Measurements from ENCODE around the gene ADAMTS19. TPM values are rescaled to one million over a fixed set of nuclear protein-coding genes. Genes with fewer than 3 reads are reported as not detected.

ADAMTS19 gene
- total RNA-seq, 1 donor from 2014 or later: 0.12 TPM

DNA sequence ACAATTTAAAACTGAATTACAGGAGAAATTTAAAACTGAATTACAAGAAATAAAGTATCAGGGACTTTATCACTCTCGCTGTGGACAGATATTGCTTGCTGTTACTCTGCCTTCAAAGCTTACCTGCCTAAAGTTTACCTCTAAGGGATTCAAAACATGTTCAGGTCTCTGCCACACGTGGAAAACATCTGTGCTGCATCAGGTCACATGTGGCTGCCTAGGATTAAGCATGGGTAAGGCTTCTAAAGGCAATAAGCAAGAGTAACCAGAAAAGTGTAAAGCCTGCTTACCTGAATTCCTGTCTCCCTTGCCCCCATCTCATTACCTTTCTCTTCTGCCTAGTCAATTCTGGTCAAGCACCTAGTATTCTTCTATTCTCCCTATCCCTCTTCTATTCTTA, 306.7 kb downstream of the ADAMTS19 start:
- no peak overlapping the region for H3K27ac Mint-ChIP-seq (ENCODE audit: unreplicated experiment)

DNA sequence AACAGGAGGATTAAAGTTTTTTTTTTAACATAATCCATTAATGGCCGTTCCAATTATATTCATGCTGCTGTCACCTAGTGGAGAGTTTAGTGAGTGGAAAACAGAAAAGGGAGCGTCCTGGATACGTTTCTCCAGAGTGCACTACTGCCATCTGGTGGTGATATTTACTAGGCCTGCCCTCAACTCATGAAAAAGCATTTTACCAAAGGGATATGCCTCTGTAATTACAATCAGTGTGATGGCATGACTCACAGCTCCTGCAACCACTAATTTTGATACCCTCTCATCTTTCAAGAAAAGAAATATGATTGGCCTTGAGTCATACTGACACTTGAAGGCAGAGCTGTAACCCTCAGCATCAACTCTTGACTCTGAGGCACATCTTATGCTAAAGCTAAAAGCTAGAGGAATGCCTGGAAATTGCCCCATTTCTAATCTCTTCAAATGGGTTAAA, 307.9 kb downstream of the ADAMTS19 start:
- TF ChIP-seq, protein P1, sequence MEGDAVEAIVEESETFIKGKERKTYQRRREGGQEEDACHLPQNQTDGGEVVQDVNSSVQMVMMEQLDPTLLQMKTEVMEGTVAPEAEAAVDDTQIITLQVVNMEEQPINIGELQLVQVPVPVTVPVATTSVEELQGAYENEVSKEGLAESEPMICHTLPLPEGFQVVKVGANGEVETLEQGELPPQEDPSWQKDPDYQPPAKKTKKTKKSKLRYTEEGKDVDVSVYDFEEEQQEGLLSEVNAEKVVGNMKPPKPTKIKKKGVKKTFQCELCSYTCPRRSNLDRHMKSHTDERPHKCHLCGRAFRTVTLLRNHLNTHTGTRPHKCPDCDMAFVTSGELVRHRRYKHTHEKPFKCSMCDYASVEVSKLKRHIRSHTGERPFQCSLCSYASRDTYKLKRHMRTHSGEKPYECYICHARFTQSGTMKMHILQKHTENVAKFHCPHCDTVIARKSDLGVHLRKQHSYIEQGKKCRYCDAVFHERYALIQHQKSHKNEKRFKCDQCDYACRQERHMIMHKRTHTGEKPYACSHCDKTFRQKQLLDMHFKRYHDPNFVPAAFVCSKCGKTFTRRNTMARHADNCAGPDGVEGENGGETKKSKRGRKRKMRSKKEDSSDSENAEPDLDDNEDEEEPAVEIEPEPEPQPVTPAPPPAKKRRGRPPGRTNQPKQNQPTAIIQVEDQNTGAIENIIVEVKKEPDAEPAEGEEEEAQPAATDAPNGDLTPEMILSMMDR (IDR thresholded peaks at IDR 0.05): peak; percentile 99
- DNase-seq (ENCODE audit: low spot score): no peak
- H3K4me3 Mint-ChIP-seq (ENCODE audit: unreplicated experiment): no peak overlapping the region
- H3K36me3 Mint-ChIP-seq (ENCODE audit: low read depth): no peaks in the 10 kb centered on the region
- H3K4me1 Mint-ChIP-seq (ENCODE audit: low read depth): peaks cover 3% of the 10 kb centered on the region
- H3K9me3 Mint-ChIP-seq (ENCODE audit: low read depth): no peaks in the 10 kb centered on the region
- H3K27ac Mint-ChIP-seq (ENCODE audit: unreplicated experiment): no peak overlapping the region
- H3K27me3 Mint-ChIP-seq (ENCODE audit: low read depth): peaks cover 10% of the 10 kb centered on the region

More for the DNA sequence above, 306.7 kb downstream of the ADAMTS19 start:
- H3K9me3 Mint-ChIP-seq (ENCODE audit: low read depth): no peaks in the 10 kb centered on the region
- no peaks in the 10 kb centered on the region for H3K36me3 Mint-ChIP-seq (ENCODE audit: low read depth)
- H3K27me3 Mint-ChIP-seq (ENCODE audit: low read depth): peaks cover 10% of the 10 kb centered on the region
- TF ChIP-seq, protein P1 (IDR thresholded peaks at IDR 0.05): no peak
- no peak for DNase-seq (ENCODE audit: low spot score)
- H3K4me1 Mint-ChIP-seq (ENCODE audit: low read depth): peaks cover 3% of the 10 kb centered on the region
- no peak overlapping the region for H3K4me3 Mint-ChIP-seq (ENCODE audit: unreplicated experiment)

DNA sequence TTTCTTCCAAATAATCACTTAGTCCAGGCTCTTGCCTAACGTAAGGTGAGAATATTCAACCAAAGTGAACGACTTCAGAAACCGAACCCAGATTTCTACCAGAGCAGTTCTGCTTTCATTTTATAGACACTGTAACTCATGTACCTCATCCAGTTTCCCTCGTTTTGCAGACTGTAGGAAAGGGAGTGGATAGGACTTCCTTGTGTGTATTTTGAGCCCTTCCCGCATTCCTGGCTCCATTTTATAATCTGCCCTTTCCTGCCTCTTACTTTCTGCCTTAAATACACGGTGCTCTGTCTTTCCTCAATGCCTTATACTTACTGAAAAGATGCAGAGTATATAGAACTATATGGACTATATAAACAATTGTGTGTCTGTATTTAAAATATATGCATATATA, 308.6 kb downstream of the ADAMTS19 start:
- peaks cover 10% of the 10 kb centered on the region for H3K27me3 Mint-ChIP-seq (ENCODE audit: low read depth)
- H3K4me3 Mint-ChIP-seq (ENCODE audit: unreplicated experiment): no peak overlapping the region
- no peaks in the 10 kb centered on the region for H3K36me3 Mint-ChIP-seq (ENCODE audit: low read depth)
- H3K27ac Mint-ChIP-seq (ENCODE audit: unreplicated experiment): no peak overlapping the region
- TF ChIP-seq, protein P1 (IDR thresholded peaks at IDR 0.05): no peak
- H3K9me3 Mint-ChIP-seq (ENCODE audit: low read depth): no peaks in the 10 kb centered on the region
- peaks cover 3% of the 10 kb centered on the region for H3K4me1 Mint-ChIP-seq (ENCODE audit: low read depth)
- DNase-seq (ENCODE audit: low spot score): no peak

DNA sequence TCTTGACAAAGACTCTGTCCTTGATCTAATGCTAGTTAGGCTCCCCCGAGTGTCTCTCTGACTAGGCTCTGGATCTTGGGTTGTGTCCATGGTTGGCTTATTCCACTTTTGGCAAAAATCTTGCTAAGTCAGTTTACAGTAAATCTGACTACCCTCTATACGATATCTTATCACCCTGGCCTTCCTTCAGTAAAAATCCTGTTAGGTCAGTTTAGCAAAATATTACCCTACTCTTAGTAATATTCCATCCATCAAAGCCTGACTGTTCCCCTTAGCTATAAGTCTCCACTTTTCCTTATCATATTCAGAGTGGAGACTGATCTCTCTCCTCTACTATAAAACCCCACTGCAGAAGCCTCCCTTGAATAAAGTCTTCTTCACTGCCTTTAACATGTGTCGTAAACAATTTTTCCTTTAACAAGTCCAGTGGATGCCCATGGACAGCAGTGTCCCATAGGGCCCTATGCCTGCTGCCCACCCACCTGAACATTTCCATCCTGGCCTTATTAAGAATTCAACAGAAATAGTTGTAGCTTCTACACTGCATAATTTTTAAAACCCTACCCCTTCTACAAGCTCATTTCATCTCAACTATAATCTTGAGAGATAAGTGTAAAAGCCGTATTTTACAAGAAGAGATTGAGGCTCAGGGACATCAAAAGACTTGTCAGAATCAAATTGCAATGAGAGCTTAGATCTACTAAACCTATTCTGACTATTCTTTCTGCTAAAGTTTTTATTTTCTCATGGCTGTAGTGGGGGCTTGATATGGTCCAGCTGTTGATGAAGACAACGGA, 310.1 kb downstream of the ADAMTS19 start:
- H3K27ac Mint-ChIP-seq (ENCODE audit: unreplicated experiment): no peak overlapping the region
- H3K9me3 Mint-ChIP-seq (ENCODE audit: low read depth): no peaks in the 10 kb centered on the region
- H3K36me3 Mint-ChIP-seq (ENCODE audit: low read depth): no peaks in the 10 kb centered on the region
- no peak for DNase-seq (ENCODE audit: low spot score)
- TF ChIP-seq, protein P1 (IDR thresholded peaks at IDR 0.05): no peak
- H3K27me3 Mint-ChIP-seq (ENCODE audit: low read depth): peaks cover 10% of the 10 kb centered on the region
- H3K4me1 Mint-ChIP-seq (ENCODE audit: low read depth): peaks cover 3% of the 10 kb centered on the region
- no peak overlapping the region for H3K4me3 Mint-ChIP-seq (ENCODE audit: unreplicated experiment)

DNA sequence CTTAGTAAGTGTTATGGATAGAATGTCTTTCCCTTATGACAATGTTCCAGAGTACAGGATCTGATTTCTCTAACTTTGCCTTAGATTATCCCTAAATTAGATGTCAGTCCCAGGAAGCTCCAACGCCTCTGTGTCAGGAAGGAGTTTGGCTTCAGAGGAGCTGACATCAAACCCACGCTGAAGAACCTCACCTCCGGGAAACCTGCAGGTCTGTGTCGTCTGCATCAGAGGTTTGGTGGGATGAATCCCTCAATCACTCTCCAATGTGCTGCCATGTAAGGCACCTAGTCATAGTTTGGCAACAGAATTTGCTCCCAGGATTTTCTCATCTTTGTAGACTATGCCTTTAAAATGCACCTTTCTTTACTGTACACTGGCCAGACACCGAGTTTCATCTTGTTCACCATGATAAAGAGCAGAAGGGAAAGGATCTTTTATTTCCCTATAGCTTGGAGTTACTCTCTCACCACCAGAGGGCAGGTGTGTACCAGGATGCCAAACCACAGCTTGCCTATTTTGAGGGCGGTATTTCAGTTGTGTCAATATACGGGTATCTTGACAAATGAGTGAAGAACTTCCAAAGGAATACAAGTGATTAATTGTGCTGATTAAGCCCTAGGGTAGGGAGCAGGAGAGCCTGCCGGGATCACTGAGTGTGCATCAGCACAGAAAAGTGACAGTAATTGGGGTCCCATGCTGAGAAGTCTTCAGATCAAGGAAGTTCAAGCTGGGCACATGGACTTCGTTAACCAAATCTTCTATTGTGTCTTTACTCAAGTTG, 311.1 kb downstream of the ADAMTS19 start:
- peaks cover 10% of the 10 kb centered on the region for H3K27me3 Mint-ChIP-seq (ENCODE audit: low read depth)
- no peak for DNase-seq (ENCODE audit: low spot score)
- TF ChIP-seq, protein P1 (IDR thresholded peaks at IDR 0.05): peak; percentile 90
- H3K9me3 Mint-ChIP-seq (ENCODE audit: low read depth): no peaks in the 10 kb centered on the region
- H3K27ac Mint-ChIP-seq (ENCODE audit: unreplicated experiment): no peak overlapping the region
- peaks cover 3% of the 10 kb centered on the region for H3K4me1 Mint-ChIP-seq (ENCODE audit: low read depth)
- H3K4me3 Mint-ChIP-seq (ENCODE audit: unreplicated experiment): no peak overlapping the region
- no peaks in the 10 kb centered on the region for H3K36me3 Mint-ChIP-seq (ENCODE audit: low read depth)
